ENCODE data around the gene TUBGCP2. TPM values are rescaled to one million over a fixed set of nuclear protein-coding genes. Genes with fewer than 3 reads are reported as not detected.
A peak's percentile ranks its signal among the peaks of the same experiment; 100 is the strongest.

The TUBGCP2 gene
- total RNA-seq, 4 donors from 2014 or later = 35.8 to 47.3 (median 38.8) TPM

- no peaks in the 10 kb centered on the region for H3K9me3 ChIP-seq
- H3K4me3 ChIP-seq = no peak overlapping the region
- H3K36me3 ChIP-seq = no peaks in the 10 kb centered on the region
- H3K27ac ChIP-seq = no peak overlapping the region
- H3K27me3 ChIP-seq = peaks cover 92% of the 10 kb centered on the region
- ATAC-seq = no peak
- WGBS, 2 donors (ENCODE audit: low coverage in 1 of 2) = 86 to 88% methylated on average over 3 of the region's 3 CpGs
- peaks cover 0 to 26% (median 23%) of the 10 kb centered on the region in 3 donors for H3K4me1 ChIP-seq
- TF ChIP-seq POLR2A (IDR thresholded peaks at IDR 0.05) = no peak
- no peak for TF ChIP-seq EP300 (IDR thresholded peaks at IDR 0.05)
- TF ChIP-seq POLR2AphosphoS5 (IDR thresholded peaks at IDR 0.05) = no peak
- TF ChIP-seq CTCF (IDR thresholded peaks at IDR 0.05) = no peak
Observed at GRCh38 chr10:133337370-133337725, 28.7 kb upstream of the TUBGCP2 start.

GRCh38 chr10:133336577-133337369 is 28.1 kb upstream of the TUBGCP2 start, which contains the start of gene CALY:
CALY (minus strand) TSS chr10:133336896; CDS start chr10:133328989, 7,907 bp downstream.
- Histone ChIP-seq H3K9me3 (no peaks in the 10 kb centered on the region), H3K36me3 (no peaks in the 10 kb centered on the region), H3K27ac (no peak within 1 kb of the TSS), H3K4me1 (peaks cover 0 to 26% (median 23%) of the 10 kb centered on the region in 3 donors), H3K4me3 (peak within 1 kb of the TSS in 1 of 2 donors; percentile 46), H3K27me3 (peaks cover 92% of the 10 kb centered on the region)
- ATAC-seq = peak; percentile 25
- no peak for TF ChIP-seq POLR2A (IDR thresholded peaks at IDR 0.05)
- no peak for TF ChIP-seq EP300 (IDR thresholded peaks at IDR 0.05)
- TF ChIP-seq POLR2AphosphoS5 (IDR thresholded peaks at IDR 0.05) = no peak
- no peak for TF ChIP-seq CTCF (IDR thresholded peaks at IDR 0.05)
- 53 to 84% methylated on average over 3 of the region's 63 CpGs for WGBS, 2 donors (ENCODE audit: low coverage in 1 of 2)

GRCh38 chr10:133336118-133336576 is 27.5 kb upstream of the TUBGCP2 start:
- Histone ChIP-seq H3K27ac (no peak overlapping the region), H3K4me3 (peak overlapping the region in 1 of 2 donors; percentile 46), H3K27me3 (peaks cover 92% of the 10 kb centered on the region), H3K9me3 (no peaks in the 10 kb centered on the region), H3K4me1 (peaks cover 0 to 26% (median 23%) of the 10 kb centered on the region in 3 donors), H3K36me3 (no peaks in the 10 kb centered on the region)
- no CpG with 5 or more reads among the region's 41 CpGs for WGBS, 2 donors (ENCODE audit: low coverage in 1 of 2)
- ATAC-seq = no peak
- TF ChIP-seq CTCF (IDR thresholded peaks at IDR 0.05) (no peak), POLR2A (IDR thresholded peaks at IDR 0.05) (no peak), POLR2AphosphoS5 (IDR thresholded peaks at IDR 0.05) (no peak), EP300 (IDR thresholded peaks at IDR 0.05) (no peak)

- no peaks in the 10 kb centered on the region for H3K36me3 ChIP-seq
- peaks cover 91% of the 10 kb centered on the region for H3K27me3 ChIP-seq
- H3K4me3 ChIP-seq = peak overlapping the region; percentile 1 to 46
- WGBS, 2 donors (ENCODE audit: low coverage in 1 of 2) = no CpG with 5 or more reads among the region's 75 CpGs
- no peaks in the 10 kb centered on the region for H3K9me3 ChIP-seq
- TF ChIP-seq POLR2A (IDR thresholded peaks at IDR 0.05) (no peak), EP300 (IDR thresholded peaks at IDR 0.05) (no peak), POLR2AphosphoS5 (IDR thresholded peaks at IDR 0.05) (no peak), CTCF (IDR thresholded peaks at IDR 0.05) (no peak)
- peaks cover 0 to 26% (median 23%) of the 10 kb centered on the region in 3 donors for H3K4me1 ChIP-seq
- no peak overlapping the region for H3K27ac ChIP-seq
- ATAC-seq = no peak
Observed at GRCh38 chr10:133335246-133336117, 26.8 kb upstream of the TUBGCP2 start.
